HG02759 (cell line): Measurements from ENCODE around the gene UQCRC1.

Source experiments
- ATAC-seq: cut with Tn5 transposase; IDR thresholded peaks from one replicate; pipeline ENCODE4 v1.9.1; 2021; ENCODE audit warnings: mild to moderate bottlenecking, moderate library complexity; ENCODE audit not compliant: unreplicated experiment

The UQCRC1 gene

DNA sequence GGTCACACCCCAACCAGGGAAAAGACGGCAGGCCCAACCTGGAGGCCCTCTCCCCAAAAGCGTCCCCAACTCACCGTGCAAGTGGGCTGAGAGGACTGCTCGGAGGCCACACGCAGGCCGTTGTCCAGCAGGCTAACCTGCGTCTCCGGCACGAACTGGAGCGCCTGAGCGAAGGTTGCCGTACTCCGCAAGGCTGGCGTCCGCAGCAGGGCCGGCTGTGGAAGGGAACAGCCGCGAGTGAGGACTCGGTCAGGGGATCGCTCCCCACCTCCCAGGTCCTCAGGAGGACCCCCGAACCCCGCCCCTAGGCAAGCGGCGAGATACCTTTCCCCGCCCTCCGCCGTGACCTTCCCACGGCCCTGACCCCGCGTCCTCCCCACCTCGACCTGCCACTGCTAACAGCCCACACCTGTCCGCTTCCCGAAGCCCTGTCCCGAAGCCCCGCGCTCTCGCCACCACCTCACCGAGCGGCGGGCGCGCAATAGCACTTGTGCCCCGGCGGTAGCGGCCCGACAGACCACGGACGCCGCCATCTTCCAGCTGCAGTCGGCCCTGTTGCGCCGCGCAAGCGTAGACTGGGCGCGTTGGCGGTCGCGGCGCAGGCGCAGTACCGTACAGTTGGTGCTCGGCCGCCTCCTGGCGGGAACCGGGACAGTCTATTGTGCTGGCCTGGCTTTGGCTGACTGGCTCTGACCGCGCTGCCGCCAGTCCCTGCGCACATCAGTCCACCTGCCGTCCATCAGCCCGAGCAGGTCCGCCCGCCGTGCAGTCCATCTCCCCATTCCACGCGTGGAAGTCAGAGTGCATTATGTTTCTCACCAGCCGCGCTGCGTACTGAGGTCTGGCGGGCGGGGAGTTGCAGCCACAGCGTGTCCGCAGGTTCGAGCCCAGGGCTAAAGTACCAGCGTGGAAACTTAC lies at the start of gene UQCRC1:
UQCRC1 (minus strand) TSS at position 559 of the 918 bp plus-strand sequence; CDS start at position 533, 26 bp downstream.
- ATAC-seq = peak; percentile 99

DNA sequence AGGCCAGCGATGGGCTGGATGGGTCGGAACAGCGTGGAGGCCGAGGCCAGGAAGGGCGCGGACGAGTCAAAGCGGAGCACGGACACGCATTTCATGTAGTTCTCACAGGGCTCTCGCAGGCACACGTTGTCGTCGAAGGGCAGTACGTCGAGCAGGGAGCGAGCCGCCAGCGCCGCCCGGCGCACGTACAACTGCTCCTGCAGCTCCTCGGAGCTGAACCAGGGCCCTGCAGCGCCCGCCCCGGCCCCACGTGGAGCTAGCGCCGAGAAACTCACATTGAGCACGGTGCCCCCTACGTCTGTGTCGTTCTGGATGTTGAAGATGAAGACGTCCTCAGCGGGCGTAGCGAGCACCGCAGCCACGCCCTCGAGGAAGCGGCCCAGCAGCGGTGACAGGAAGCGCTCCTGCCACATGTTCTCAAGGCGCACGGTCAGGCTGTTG lies 47.4 kb upstream of the UQCRC1 start:
- no peak for ATAC-seq

DNA sequence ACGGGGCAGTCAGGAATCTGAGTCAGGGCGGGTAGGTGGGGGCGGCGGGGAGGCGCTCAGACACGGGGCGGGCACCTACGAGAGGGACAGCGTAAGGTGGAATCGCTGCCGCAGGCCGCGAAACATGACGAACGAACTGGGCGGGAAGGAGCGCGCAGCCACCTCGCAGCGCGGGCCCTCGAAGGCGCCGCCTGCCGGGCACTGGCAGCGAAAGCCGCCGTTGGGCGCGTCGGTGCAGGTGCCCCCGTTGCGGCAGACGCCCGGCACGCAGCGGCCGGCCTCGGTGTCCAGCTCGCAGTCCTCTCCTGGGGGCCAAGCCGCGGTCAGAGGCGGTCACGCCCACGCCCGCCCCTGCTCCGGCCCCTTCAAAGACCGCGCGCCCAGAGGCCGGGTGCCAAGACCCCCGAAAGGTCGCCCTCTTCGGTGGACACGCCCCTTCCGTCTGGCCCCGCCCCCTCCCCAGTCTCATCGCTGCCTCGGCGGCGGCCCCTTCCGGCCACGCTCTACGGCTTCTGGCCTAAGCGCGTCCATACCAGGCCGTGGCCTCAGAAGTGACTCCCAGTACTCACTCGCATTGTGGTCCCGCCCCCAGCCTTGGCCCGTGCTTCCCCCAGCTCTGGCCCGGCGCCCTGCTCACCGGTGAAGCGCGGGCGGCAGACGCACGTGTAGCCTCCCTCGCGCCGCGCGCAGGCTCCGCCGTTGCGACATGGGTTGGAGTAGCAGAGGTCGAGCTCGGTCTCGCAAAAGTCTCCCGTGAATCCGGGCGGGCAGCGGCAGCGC lies 46.8 kb upstream of the UQCRC1 start:
- ATAC-seq = peak; percentile 71

DNA sequence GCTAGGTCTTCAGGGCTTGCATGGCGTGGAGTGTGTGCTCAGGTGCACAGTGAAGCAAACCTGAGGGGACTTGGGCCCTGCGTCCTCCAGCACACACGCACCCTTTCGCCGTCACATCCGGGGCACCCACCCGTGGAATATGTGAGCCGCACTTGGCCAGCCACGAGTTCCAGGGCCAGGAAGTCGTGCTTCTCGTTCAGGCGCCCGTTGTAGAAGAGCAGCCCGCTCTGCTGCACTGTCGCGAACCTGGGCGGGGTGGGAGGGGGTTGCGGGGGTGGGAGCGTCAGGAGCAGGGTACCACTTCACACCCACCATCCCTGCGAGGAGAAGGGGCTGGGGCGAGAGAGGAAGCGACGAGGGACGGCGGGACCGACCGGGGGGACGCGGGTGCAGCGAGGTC lies 46.2 kb upstream of the UQCRC1 start:
- no peak for ATAC-seq

DNA sequence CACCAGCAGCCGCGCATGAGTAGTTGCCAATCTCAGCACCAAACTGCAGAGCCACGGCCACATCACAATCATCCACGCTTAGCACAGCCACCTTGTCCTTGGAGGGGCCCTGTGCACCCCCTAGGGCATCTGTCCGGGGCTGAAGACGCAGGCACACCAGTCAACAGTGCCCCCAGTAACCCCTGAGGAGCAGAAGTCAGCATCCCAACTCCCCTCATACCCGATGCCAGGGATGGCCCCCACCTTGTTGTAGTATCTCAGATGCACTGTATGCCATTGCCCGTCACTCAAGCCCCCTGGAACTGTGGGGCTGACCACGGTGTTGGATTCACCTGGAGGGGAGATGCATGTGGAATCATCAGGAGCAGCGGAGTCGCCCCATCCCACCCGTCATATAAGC lies 45.6 kb upstream of the UQCRC1 start:
- ATAC-seq = no peak

DNA sequence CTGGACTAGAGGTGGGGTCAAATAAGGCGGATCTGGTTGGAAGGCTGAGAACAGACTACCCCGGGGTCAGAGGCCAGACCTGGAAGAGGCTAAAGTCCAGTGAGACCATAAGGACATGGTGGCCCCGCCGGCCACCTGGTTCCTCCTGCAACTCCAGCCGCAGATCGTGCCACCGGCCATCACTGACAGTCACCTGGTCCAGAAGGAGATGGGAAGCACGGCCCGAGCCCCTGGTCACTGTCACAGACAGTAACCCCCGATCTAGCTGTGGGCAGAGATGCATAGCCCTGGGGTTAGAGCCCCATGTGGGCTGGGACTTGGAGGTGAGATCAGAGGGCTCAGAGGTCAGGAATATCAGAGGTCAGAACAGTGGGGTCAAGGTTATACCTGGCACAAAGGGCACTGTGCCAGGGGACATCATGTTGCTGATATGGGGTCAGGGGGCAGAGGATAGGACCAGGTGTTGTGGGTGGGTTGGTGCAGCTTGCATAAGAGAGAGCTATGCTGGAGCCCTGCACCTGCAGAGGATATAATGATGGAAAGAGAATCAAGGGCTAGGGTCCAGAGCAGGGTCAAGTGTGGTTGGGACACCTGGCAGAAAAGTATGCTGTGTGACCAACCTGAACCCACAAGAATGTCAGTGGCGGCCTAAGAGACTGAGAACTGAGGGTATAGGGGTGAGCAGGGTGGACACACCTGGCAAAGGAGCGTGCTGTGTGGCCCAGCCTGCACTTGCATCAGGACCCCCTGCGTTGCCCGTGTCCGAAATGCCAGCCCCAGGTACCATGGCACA lies 43.7 kb upstream of the UQCRC1 start:
- ATAC-seq = no peak

DNA sequence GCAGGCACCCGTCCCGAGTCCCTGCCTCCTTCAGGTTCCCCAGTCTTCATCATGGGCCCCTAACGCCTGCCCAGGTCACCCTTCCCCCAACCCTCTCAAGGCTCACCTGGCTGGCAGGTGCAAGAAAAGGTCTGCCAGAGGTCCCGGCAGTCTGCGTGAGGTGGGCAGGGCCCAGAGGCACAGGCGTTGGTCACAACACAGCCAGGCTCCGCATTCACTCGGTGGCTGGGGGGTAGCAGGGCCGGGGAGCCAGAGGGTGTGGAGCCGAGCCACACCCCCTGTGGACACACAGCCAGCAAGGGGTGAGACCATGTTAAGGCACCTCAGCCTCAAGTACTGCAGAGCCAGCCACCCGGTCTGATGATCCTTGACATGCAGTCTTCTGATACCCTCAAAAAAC lies 42.3 kb upstream of the UQCRC1 start:
- no peak for ATAC-seq

DNA sequence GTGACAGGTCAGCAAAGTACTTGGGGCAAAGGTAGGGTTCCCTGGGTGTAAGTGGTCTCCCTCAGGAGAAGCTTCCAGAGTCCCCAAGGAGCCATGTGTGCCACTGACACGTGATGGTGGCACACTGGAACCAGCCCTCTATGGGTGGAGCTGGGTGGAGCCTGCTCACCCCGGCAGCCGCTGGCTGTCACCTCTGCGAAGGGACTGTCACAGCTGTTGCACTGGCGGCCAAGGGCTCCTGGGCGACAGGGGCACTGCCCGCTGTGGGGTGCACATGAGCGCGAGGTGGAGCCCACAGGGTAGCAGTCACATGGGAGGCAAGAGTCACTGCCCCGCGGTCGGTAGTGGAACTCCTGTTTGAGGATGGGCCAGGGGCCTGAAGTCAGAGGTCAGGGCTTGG lies 41.3 kb upstream of the UQCRC1 start:
- no peak for ATAC-seq

DNA sequence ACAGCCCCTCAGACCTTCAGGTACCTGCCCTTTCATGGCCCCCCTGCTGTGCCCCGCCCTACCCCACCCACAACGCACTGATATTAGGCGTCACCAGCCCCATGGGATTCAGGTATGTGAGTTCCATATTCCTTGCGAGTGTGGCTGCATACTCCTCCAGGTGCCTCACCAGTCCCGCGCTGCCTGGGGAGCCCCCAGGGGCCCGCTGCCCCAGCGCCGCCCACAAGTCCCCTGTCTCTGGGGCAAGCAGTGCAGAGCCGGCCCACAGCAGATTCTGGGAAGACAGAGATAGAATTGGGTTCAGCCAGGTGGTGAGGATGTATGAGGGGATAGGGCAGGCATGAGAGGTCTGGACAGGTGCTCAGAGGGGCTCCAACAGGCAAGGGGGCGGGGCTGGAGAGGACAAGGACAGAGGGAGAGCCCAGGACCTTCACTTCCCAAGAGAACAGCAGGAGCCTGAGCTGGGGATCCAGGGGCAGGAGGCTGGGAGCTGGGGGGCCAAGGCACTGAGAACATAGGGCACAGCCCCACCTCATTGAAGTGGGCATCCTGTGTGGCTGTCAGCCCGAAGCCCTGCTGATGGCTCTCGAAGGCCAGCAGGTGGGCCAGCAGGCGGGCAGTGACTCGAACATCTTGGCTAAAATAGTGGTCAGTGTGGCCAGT lies 38.9 kb upstream of the UQCRC1 start:
- ATAC-seq = no peak

DNA sequence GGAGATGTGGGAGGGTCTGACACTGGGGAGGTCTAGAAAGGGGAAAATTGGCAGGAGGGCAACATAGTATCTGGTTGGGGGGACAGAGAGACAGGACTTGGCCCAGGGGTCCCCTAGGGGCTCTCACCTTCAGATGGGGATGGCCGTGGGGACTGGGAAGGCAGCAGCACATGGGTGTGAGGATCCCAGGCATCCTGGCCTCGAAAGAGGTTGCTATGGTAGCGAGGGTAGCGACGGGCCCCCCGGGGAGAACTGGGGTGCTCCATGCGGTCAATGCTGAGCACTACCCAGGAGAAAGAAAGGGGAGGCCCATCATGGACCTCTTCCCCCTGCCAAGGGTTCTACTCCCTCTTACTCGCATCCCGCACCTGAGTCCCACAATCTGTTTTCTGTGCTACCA lies 38.3 kb upstream of the UQCRC1 start:
- no peak for ATAC-seq

DNA sequence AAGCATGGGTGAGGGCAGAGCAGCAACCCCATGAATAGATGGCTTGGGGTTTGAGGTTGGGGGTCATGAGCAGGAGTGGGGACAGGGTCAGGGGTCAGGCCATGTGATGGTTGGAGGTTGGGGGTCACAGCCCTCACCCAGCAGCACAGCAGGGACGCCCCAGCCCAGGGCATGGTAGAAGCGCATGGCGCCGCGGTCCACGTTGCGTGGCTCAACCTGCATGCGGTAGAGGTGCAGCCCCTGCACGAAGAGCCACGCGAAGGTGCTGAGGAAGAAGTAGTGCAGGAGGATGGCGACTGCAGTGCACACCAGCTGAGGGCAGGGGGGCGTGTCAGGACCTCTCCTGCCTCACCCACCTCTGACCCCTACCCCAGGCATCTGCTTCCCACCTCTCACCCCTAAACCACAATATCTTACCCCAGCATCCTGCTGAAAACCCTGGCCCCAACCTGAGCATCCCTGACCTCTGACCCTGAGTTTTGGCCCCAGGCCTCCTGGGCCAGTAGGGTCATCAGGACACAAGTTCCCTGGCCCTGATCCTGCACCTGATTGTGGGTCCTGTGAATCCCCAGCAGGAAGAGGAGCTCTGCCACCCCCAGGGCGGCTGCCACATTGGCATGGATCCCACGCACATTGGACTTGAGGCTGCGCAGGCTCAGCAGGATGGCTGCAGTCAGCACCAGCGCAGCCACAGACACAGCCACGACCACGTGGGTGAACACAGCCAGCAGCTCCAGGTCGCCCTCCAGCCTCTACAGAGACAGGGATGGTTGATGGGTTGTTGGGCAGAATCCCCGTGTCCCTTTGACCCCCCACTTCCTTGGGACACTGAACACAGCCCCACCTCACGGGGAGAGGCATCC lies 35.7 kb upstream of the UQCRC1 start:
- no peak for ATAC-seq

DNA sequence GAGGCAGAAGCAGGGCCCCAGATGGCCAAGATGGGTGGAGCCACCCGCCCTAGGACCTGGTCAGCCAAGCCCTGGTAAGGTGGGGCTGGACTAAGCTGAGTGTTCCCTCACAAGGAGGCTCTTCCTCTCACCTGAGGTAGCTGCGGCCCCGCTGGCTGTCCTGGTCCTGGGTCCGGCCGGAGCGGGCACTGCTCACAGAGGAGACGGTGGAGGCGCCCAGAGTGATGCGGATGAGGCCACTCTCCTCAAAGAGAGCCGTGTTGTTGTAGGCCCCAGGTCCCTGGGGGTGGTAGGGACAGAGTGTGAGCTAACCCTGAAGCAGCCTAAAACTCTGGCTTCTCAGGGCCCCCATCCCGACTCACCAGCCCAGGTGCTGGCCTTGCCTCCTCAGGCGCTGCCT lies 33.2 kb upstream of the UQCRC1 start:
- ATAC-seq = no peak

DNA sequence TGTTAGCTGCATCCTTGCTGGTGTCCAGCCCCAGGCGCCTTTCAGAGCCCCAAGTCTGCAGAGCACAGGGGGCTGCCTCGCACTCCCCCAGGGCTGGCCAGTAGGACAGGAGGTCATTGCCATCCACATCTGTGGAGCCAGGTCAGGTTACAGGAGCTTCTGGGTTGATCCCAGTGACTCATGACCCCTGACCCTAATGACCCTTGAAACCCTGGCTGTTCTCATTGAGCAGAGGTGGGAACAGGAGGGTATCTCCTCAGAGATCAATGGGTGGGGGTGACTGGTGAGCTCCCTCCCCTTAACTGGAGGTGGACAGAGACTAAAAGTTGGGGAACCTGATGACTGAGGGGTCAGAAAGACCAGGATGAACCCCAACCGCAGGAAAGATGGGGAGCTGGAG lies 31.9 kb upstream of the UQCRC1 start:
- no peak for ATAC-seq

DNA sequence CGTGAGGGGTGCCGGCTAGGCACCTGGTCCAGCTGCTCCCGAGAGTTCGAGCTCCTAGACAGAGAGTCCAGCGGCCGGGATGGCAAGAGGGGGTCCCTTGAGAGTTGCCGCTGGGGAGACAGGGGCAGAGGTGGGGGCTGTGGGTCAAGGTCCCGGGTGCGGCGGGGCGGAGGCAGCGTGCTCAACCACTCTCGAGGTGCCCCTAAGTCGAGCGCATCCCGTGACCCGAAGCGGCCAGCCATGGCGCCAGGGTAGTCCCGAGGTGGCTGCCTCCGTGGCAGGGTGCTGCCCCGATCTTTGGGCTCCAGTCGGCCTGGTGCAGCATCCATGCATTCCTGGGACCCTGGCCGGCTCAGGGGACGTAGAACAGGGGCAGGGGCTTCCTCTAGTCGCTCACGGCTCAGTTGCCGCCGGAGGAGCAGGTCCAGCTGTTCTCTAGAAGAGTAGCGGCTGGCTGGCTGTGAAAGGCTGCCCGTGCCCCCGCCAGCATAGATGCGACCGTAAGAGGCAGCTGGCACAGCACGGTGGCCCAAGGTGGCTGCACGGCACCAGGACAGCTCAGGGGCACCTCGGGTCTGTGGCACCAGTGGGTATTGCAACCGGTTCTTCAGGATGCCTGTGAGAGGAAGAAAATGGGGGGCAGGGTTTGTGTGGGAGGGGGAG lies 30.6 kb upstream of the UQCRC1 start:
- no peak for ATAC-seq

DNA sequence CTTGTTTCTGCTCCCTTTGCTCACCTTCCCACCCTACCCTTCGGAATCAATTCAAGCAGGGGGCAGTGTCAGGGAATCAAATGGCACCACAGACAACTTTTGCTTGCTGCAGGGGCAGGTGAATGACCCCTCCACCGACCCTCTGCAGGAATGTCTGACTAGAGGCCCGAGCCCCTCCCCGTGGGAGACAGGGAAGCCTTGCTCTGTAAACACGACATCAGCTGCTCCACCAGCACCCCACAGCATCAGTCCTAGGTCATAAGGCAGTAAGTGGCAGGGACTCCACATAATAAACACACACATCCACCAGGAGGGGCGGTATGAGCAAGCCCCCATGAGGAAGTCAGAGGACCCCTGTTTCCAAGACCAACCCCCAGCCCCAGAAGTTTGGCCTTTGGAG lies 27.9 kb upstream of the UQCRC1 start:
- ATAC-seq = no peak

DNA sequence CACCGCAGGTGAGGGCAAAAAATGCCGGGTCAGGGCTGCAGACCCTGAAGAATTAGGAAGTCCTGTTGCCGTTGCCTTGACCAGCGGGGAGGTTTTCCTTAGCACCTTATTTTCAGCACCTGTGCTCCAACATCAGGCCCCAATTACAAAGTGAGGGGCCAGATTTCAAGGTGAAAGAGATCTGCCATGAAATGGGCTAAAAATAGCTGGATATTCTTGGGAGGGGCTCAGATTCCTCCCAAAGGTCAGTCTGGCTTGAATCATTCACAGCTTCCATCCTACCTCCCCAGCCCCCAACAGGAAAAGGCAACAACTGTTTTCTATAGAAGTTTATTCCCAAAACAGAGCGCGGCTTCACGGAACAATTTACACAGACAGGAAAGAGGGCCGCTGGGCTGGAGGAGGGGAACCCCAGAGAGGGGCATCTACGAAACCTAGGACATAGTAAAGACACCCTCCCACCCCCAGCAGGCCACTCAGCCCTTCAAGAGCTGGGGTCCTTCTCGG lies 26.8 kb upstream of the UQCRC1 start:
- no peak for ATAC-seq

DNA sequence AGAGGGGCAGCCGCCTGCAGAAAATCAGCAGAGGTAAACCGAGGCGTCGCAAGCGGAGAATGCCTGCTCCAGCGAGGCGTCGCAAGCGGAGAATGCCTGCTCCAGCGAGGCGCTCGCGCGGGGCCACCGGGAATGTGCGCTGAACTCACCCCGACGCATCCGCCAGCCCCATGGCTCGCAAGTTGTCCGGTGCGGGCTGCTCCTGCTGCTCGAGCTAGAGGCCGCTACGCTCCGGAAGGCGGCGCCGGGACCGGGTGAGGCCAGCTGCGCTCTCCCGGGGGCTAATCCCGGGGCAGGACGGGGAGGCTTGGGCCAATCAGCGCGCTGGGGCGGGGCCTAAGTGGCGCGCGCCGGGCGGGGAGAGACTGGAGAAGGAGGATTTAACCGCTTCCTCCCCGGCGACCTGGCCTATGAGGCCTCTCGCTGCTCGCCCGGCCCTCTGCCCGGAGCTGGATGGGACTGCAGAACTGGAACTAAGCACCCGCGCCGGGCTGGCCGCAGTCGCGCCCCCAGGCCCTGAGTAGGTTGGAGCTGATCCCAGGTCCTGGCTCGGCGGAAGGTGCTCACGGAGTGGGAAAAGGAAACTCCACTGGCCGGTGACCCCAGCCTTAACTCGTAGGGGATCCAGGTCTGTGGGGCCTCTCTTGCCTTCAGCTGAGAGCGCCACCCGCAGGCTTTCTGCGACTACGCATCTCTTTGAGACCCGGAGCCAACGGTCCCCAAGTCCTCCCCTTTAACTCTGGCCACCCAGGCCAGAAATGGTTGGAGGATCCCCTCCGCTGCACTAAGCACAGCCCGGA lies 26.0 kb upstream of the UQCRC1 start, which contains the start of gene SLC26A6:
SLC26A6 (minus strand) TSS at position 240 of the 800 bp plus-strand sequence; CDS start at position 172, 68 bp downstream.
- ATAC-seq = peak; percentile 92

DNA sequence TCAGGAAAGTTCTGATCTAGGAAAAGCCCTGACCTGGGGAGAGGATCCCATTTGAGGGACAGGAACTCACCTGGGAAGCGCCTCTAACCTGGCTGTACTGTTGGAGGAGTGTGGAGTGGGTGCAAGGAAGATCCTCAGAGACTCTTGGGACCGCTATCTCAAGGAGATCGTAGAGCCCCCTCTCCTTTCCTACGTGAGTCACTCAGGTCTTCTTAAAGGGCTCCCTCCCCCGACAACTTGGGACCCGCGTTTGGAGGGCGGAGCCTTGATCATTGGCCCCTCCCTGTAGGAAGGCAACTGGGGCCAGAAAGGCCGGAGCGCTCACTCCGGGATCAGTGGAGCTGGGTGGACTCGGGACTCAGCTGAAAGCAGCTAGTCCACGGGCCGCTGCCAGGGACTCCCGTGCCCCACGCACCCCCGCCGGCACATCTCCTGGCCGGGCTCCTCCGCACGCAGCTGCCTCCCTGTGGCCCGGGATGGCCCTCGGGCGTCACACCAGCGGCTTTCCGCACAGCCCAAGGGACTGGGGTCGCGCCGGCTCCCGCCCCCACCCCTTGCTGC lies 25.3 kb upstream of the UQCRC1 start:
- peak; percentile 22 for ATAC-seq
